ENCODE measurements around the gene PTPRN2.

The PTPRN2 gene

DNA sequence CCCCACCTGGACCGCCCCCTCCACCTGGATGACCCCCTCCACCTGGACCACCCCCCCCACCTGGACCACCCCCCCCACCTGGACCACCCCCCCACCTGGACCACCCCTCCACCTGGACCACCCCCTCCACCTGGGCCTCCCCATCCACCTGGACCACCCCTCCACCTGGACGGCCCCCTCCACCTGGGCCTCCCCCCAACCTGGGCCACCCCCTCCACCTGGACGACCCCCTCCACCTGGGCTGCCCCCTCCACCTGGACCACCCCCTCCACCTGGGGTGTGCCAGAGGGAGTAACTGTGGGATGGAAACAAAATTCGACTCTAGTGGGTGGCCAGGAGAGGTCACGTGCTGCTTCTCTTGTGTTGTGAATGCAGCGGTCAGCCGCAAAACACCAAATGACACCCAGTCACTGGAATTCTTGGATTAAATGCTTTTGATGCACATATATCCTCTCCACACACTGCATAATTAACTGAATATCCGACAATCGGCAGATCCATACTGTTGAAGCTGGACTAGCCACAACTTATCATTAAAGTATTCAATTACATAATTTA lies 316.7 kb downstream of the PTPRN2 start:
- no peak for DNase-seq

DNA sequence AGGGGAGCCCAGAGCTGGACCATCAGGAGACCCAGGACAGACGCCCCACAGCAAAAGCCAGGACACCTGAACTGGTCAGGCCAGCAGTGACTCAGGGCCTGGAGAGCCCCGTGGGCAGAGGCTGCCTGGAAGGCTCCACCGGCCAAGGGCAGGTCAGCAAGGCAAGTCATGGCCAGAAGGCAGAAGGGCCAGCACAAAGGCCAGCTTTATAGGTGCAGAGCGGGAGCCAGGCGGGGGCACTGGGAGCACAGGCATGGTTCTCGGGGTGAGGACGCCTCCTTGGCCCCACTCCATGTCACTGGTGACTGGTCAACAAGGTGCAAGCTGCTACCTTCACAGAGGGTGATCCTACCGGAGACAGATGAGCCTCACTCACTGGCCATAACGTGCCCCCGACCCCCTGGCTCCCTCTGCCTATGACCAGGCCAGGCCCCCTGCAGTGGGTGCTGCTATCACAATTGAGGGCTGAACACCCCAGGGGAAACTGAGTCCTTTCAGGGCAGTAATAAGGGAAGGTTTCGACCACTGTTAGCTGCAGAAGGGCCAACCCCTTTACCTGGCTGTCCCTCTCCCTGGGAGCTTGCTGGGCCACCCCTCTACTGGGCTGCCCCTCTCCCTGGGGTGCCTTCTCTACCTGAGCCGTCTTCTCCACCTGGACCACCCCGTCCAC lies 317.4 kb downstream of the PTPRN2 start:
- DNase-seq, result no peak

GRCh38 chr7:158268816-158269535 lies 318.6 kb downstream of the PTPRN2 start:
- DNase-seq, result no peak

- no peak for DNase-seq
These were observed 319.7 kb downstream of the PTPRN2 start for GRCh38 chr7:158267742-158268435.

- no peak for DNase-seq
These were observed 320.5 kb downstream of the PTPRN2 start for GRCh38 chr7:158266817-158267741.

DNA sequence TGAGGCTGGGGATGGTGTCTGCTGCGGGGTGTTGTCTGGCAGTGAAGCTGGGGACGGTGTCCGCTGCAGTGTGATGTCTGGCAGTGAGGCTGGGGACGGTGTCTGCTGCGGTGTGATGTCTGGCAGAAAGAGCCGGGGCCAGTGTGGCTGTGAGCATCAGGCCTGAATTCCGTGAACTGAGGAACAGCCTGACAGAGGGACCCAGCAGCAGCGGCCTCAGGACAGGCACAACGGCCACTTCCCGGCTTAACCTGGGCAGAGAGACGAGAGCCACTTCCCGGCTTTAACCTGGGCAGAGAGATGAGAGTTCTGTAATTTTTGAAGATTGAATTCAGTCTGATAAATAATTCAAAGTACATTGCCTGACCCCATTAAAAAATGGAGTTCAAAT lies 321.2 kb downstream of the PTPRN2 start:
- DNase-seq, result no peak

GRCh38 chr7:158265743-158266080 lies 321.9 kb downstream of the PTPRN2 start:
- DNase-seq, result no peak

DNA sequence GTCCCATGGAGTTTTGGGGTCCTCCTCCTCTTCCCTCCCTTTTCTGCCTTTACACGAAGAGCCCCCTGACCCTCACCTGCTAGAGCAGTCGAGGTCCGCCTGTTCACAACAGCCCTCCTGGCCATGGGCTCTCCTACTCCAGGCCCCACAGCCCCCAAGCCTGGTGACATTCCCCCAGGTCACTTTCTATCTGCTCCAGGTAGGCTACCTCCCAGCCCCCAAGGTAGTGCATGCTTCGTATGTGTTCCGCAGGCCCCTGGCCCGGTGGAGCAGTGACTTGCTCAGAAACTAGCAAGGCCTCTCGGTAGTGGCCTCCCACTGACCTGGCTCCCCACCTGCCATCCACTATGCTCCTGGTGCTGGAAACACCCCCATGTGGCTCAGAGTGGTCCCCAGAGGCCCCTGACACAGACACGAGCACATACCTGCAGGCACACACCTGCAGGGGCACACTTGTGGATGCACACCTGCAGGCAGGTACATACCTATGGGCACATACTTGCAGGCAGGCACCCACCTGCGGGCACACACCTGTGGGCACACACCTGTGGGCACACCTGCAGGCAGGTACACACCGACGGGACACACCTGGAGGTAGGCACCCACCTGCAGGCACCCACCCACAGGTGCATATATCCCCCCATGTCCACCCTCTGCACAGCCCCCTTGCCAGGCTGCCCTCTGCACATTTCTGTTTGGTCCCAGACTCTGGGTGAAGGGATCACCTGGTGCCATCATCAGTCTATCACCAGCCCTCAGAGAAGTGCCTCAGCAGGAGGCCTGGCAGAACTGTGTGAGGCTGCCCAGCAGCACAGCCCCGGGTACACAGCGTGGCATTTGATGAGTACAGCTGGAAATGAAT lies 322.5 kb downstream of the PTPRN2 start:
- no peak for DNase-seq

- DNase-seq, result no peak
These were observed 323.5 kb downstream of the PTPRN2 start for GRCh38 chr7:158263964-158264748.

- DNase-seq, result no peak
These were observed 324.3 kb downstream of the PTPRN2 start for GRCh38 chr7:158263110-158263963.

- no peak for DNase-seq
These were observed 325.1 kb downstream of the PTPRN2 start for GRCh38 chr7:158262284-158263109.

GRCh38 chr7:158261362-158262235 lies 326.0 kb downstream of the PTPRN2 start:
- DNase-seq, result no peak

DNA sequence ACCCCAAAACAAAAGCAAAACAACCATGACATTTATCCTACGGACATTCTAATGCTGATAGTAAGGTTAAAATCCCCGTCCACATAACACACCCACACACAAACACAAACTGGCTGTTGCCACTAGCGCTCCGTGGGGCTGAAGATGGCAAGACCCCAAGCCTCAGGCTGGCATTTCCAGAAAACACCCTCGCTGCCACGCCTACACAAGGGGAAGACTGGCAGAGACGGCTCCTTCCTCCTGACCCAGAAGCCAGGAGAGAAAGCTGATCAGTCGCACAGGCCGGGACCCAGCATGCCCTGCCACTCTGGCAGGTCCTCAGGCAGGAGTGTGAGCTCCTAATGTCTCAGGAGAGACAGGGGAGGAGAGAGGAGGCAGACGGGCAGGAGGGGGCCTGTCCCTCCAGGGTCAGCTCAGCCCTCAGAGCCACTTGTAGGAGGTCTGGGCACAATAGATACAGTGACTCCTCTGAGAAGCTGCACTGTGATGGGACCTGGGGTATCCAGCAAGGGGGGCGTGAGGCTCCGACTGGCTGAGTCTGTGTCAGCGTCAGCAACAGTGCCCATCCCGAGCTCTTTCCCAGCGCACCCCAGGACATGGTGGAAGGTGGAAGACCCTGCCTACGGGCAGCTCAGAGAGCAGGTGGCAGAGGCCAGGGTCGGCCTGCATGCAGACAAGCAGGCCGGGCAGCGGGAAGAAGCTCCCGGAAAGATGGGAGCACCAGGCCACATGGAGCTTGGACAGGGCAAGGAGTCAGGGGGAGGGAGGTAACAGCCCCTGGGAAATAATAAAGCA lies 326.9 kb downstream of the PTPRN2 start:
- DNase-seq, result no peak

- no peak for DNase-seq
These were observed 327.8 kb downstream of the PTPRN2 start for GRCh38 chr7:158259671-158260418.

DNA sequence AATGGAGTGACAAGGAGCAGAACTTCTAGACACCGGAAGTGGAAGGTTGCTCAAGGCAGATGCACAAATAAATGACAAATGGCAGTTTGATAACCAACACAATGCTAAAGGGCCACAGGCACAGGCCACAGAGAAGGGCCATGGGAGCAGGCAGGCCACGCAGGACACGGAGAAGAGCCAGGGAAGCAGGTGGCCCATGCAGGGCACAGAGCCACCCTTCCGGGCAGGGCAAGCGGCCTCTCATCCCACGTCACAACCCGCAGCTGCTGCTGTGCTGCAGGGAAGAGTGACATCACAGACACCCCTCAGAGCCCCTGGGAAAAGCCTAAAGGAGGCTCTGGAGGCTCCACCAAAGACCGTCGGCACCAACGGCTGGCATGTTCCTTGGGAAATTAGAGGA lies 328.5 kb downstream of the PTPRN2 start:
- DNase-seq, result no peak

- DNase-seq, result no peak
These were observed 329.1 kb downstream of the PTPRN2 start for GRCh38 chr7:158258411-158259130.

Measured in activated CD4-positive, CD25-positive, alpha-beta regulatory T cell (primary cell).